H1 (cell line): ENCODE data around the gene KCNJ16. TPM values are rescaled to one million over a fixed set of nuclear protein-coding genes. Genes with fewer than 3 reads are reported as not detected.

Experiments
- CHD7 ChIP-seq: fragments of 300-600 bp; sonication (generic); IDR thresholded peaks from 2 replicates; pipeline ENCODE4 v1.7.1; 2012; ENCODE audit warnings: low read length, moderate library complexity, mild to moderate bottlenecking, inconsistent platforms; ENCODE audit not compliant: insufficient replicate concordance
- CTCF ChIP-seq, 3 experiments: IDR thresholded peaks; 1 replicate in 2 of 3; 2 replicates in 1 of 3; pipeline versions ENCODE4 v1.5.1 to v1.6.1; 2011; ENCODE audit warnings: low read length in 3 of 3, mild to moderate bottlenecking in 3 of 3, inconsistent platforms in 2 of 3, low read depth in 1 of 3, moderate library complexity in 1 of 3; ENCODE audit not compliant: insufficient read depth in 1 of 3; ENCODE audit errors: control extremely low read depth in 1 of 3
- E2F6 ChIP-seq: IDR thresholded peaks from 2 replicates; pipeline ENCODE4 v1.6.1; 2012; ENCODE audit warnings: inconsistent platforms
- EP300 ChIP-seq, 2 experiments: IDR thresholded peaks; 1 replicate in 1 of 2; 2 replicates in 1 of 2; pipeline ENCODE4 v1.6.1; 2011 to 2012; ENCODE audit warnings: low read depth in 2 of 2, low read length in 2 of 2, mild to moderate bottlenecking in 2 of 2, borderline replicate concordance in 1 of 2, inconsistent platforms in 1 of 2, moderate library complexity in 1 of 2
- polyA plus RNA-seq, 7 experiments: library from polyadenylated mRNA; depleted of rRNA in 3 of 7; stranded (reverse) in 5 of 7; unstranded in 2 of 7; fragments of >200 nt in 5 of 7; fragments of 200-250 nt in 2 of 7; gene quantifications; 1 replicate in 5 of 7; 2 replicates in 1 of 7; 4 replicates in 1 of 7; pipeline versions ENCODE4 v1.2.1 to v1.2.3, GENCODE V29; 2011 to 2013; ENCODE audit warnings: missing spikeins in 2 of 7, mixed read lengths in 2 of 7
- total RNA-seq: library from RNA; stranded (reverse); fragmentation: NEBNext Ultra II Directional; extraction: Animal tissue kit (Norgen Biotek cat#: 25700); gene quantifications from 2 replicates; pipeline ENCODE4 v1.2.1, GENCODE V29; 2021

Gene KCNJ16
- total and polyA plus RNA-seq, 2 of the 8 experiments (the other 6 are each of a cell fraction or from before 2014, with no cell fraction given) = not detected

DNA sequence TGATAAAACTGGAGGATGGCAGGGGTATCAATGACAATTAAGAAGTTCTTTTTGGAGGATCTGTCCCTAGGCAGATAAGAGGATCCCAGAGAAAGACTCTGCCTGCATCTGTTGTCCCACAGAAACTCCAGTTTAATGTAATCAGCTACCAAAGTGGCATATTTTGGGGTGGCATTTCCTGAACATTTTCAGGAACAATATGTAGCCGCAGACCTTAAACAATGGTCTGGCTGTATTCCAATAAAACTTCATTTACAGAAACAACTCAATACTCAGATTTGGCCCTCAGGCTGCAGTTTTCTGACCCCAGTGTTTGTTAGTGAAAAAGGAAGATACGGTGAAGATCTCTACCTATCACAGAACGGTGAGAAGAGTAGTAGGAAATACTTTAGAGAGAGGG, 46.1 kb downstream of the KCNJ16 start (continued):
- no peak for TF ChIP-seq CHD7
- no peak for TF ChIP-seq EP300 (IDR thresholded peaks at IDR 0.05; ENCODE audit: borderline replicate concordance in 1 of 2, low read depth in 2 of 2, low read length in 2 of 2)
- no peak for TF ChIP-seq CTCF (IDR thresholded peaks at IDR 0.05; ENCODE audit: control extremely low read depth in 1 of 3, insufficient read depth in 1 of 3, low read depth in 1 of 3, low read length in 3 of 3)
- TF ChIP-seq E2F6 = no peak
- TF ChIP-seq, all 59 proteins: peak for 0
